ENCODE results near the gene GSAP.

GSAP gene

DNA sequence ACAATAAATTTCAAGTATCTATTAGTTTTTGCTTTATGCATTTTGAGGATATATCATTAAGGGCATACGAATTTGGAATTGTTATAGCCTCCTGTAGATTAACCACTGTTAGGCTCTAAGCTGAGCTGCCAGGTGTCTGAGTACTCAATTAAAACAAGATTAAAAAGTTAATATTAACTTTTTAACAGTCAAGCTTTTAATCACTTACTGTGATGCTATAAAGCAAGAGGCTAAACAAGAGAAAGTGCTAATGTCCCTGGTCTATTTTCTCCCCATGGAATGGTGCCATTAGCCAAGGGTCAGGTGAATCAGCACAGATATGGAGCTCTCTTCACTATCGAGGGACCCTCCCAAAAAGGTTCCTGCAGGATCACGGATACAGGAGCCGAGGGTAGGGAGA lies 9.7 kb downstream of the GSAP start:
- no peak for DNase-seq

DNA sequence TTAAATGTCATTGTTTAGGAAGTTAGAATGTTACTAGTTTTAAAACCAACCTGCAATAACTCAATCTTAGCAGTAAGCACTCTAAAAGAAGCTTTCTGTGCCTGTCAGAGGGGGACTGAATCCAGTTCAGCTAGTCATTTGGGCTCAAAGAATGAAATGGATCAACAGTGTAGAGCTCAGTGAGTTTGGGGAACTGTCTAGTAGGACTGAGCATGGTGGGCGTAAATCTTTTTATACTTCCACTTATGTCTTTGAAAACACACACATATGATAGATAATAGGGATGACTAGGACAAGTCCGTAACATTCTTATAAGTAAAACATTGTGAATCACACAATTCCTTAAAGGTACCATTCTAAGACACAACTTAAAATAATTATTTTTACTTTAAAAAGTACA lies 11.5 kb downstream of the GSAP start:
- no peak for DNase-seq

DNA sequence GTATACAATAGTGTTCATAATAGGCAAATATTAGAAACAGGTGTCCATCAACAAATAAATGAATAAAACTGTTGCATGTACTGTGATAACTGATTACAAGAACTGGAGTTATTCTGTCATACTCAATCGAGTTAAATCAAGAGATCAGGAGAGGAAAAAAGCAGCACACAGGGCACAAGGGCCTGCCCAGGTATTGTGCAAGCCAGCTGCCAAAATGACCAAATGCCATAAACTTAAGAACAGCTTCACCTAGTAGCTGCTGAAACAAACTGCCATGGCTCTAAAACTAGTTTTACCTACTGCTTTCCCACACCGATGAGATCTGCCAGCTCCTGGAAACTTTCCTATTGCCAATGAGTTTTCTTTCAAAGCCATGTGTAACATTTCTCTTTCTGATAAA lies 12.2 kb downstream of the GSAP start:
- no peak for DNase-seq

DNA sequence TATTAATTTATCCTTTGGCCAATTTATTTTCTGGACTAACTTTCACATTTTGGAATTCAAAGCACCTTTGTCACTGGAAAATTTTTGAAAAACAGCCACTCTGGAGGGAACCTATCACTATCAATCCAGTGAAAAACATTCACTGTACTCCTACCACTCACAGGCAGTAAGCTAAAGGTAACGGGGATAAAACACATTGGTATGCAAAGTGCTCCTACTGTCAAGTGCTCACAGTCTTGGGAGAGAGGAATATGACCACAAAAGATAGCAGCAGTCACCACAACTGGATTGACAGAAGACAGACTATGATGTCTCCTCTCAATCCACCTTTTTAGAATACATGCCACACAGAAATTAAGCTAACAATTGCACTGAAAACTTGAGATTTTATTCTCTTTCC lies 13.3 kb downstream of the GSAP start:
- DNase-seq = no peak

DNA sequence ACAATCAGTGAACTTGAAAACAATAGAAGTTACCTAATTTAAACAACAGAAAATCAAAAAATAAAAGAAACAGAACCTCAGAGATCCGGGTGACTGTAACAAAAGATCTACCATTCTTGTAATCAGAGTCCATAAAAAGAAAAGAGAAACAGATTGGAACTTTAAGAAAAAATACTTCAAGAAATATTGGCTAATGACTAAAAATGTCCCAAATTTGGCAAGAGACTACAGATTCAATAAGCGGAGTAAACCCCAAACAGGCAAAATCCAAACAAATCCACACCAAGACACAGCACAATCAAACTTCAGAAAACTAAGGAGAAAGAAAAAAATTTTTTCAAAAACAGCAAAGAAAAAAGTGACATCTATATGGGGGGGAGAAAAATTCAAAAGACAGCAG lies 15.1 kb downstream of the GSAP start:
- no peak for DNase-seq

DNA sequence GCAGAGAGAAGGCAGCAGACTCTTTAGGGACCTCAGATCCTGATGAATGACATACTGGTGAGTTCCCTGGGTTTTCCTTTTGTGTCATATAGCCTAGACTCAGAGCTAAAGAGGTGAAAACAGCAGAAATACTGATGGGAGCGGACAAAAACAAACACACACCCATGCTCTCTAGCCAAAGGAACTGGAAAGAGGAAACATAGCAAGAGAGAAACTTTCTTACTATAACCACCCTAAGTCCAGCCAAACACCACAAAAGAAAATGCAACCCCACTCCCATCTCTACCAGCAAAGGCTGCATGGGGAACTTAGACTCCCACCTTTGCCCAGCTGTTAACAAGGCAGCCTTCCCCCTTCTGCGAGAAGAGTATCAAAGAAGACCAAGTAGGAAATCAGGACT lies 16.3 kb downstream of the GSAP start:
- no peak for DNase-seq

DNA sequence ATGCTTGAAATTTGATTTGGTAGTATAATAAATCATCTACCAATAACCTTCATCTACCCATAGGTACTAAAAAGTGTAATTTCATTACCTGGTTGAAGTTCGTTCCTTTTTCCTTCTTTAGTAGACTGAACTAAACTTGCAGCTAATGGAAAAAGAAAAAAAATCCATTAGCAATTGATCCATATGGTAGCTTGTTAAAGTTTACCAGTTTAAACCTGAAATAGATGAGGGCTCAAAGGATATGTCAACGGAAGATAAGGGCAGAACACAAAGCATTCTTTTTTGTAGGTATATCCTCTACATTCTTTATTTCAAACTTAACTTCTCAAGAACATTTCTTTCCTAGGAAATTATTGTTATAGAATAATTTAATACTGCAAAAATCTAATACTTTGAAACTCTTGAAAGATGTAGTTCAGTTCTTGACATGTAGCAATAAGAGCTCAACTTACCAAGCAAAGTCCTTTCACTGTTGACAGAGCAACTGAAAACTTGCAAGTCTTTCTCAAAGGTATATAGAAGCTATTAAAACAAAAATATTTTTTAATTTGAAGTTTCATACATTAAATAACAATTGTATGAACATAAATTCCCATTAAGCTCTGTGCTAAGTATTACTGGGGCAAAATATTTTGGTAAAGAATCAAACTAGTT lies 19.1 kb downstream of the GSAP start:
- no peak for DNase-seq

DNA sequence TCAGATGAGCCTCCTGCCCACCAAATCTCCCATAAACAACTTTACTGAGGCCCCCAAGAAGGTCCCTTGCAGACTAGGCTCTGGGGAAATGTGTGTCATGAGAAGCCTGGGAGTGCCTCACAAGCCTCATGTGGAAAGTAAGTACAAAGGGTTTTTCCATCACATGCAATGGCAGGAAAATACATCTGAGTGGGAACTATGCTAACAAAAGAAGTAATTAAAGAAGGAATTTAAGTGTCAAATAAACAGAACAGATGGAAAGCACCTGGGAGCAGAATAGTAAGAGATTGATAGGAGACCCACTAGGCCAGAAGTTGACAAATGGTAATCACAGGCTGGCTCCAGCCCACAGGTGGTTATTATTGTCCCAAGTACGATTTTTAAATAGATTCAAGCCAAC lies 20.5 kb downstream of the GSAP start:
- DNase-seq = no peak

DNA sequence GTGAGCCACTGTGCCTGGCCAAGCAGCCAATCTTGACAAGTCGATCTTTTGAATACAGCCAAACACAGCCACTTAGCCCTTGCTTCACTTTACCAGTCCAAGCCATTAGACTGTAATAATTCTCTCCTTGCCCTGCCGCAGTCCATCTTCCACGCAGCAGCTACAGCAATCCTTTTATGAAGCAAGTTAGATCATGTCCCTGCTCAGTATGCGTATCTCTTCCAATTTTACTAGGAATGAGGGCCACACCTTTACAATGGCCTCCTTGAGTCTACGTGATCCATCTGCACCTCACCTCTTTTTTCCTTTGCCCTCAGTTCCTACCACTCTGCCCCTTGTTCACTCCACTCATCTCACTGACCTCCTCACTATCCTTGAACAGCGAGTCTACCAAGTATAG lies 22.2 kb downstream of the GSAP start:
- DNase-seq = no peak

DNA sequence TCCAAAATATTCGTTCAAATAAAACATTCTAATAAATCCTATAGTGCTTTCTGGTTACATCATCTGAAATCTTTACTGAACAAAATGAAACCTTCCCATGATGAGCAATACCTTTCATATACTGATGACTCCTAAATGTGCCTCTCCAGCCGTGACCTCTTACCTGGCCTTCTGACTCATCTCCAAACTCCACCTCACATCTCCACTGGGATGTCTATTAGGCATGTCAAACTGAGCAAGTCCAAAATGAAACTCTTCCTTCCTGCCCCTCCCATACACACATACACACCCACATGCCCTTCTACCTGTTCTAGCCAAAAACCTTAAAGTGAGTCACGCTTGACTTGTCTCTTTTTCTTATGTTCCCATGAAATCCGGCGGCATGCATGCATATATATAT lies 22.9 kb downstream of the GSAP start:
- DNase-seq = peak; percentile 52

DNA sequence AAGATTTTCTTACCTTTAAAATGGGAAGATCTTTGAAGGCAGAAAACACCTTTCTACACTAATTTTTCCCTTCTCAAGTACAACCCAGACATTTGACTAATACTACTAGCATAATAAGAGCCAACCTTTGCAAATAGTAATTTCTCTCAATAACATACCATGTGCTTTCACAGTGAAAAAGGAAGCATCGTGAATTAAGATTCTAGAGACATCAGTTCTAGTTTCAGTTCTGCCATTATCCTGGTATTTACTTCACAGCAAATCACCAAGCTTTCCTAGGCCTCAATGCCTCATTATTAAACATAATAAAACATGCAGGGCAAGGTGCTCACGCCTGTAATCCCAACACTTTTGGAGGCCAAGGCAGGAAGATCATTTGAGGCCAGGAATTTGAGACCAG lies 24.9 kb downstream of the GSAP start:
- no peak for DNase-seq

DNA sequence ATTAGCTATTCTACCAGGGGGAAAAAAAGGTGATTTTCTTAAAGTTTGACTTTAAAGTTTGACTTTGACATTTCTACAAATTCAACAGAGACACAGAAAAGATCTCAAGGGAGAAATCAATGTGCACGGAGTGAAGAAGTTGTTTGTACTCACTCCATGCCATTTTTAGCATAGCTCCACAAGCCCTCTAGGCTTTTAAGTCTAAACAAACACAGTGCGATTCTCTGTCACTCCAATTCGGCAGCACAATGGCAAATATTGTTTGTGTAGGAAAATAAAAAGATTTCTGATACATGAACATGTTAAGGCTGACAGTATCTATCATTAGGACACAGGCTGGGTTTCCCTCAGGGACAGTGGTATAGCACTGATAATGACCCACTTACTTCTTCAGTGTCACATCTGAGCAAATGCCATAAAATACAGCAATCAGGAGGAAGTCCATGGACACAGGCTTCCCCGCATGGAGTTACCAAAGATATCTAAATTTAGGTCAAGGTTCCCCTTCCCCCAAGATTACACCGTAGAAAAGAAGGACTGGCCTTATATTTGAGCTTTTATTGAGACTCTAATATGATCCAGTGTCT lies 28.0 kb downstream of the GSAP start:
- DNase-seq = no peak

DNA sequence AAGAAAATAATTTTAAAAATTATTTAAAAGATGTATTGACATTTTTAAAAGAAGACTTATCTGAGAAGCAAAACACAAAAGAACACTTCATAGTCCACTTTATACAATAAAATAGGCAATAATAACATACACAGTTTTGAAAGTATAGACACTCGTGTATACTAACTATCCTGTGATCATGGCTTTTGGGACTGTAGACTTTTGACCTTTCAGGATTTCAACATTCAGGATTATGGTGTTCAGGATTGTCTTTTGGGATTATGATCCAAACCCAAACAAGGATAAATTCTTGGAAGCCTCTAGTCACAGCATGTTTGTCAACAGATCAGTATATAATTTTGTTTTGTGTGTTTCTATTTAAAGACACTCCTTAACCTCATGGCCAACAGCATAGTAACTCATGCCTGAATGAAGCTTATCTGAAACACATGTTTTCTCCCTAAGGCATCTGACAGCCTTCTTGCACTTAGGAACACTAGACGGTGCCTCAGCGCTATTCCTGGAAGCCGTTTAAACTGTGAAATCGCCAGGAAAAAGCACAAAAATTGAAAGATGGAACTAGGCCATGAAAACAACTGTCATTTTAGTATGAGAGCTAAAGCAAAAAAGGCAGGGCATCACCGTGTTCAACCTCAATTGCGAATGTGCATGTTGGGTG lies 29.9 kb downstream of the GSAP start:
- DNase-seq = no peak

DNA sequence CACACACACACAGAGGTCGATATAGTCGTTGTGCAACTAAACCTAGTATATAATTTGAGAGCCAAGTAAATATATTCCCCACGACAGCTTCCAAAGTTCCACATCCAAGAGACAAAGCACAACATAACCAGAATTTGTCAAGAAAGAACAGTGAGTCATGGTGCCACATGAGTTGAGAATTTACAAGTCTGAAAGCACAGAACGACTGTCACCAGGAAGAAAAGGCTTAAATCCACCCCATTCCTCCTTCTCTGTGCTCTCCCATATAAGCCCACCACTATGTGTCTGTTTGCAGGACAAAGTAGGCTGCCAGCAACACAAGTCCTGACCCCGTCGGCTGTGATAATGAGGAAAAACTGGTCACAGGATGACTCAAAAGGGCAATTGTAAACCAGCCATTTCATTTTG lies 32.8 kb downstream of the GSAP start:
- DNase-seq = no peak

DNA sequence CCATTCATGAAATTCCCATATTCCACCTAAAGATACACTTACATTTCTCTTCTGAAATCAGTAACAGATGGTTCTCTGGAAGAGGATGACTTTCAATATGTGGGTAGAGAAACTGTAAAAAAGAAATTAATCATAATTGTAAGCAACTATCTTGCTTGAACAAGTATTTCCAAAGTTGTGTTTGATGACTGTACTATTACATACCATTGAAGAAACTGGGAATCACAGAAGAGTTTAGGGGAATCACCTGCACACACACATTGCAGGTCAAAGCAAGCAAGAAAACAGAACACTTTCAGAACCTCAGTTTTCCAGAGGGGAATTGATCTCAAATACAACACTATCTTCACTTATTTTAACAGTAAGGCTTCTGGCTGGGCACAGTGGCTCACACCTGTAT lies 33.6 kb downstream of the GSAP start:
- DNase-seq = no peak

DNA sequence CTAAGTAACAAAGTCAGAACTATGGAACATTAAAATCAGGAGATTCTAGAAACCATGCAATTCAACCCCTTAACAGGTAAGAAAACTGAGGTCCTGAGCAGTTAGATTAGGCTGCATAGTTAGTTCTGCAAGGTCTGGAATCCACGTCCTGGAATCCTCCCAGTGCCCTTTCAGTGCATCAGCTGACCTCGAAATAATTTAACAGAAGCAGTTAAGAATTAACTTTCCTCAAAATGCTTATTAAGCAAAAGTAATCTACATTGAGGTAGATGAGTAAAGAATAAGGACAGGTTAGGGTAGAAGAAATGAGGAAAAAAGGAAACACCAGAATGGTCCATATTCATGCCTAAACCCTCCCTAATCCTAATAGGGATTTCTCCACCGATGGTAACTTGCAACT lies 37.6 kb downstream of the GSAP start:
- DNase-seq = no peak

DNA sequence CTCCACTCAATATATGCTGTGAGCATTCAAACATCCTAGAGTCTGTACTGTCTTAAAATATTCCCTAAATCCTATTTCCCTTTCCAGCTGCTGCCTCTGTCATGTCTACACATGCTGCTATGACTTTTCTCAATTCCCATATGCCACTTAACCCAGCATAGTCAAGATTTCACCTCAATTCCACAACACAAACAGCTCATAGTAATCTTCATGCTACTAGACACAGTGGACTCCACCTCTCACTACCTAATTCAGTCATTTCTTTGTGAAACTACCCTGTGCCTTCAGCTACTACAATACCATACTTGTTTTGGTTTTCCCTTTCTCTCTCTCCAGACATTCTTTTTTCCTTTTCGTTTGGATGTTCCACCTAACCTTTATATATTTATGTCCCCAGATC lies 45.5 kb downstream of the GSAP start:
- DNase-seq = no peak

DNA sequence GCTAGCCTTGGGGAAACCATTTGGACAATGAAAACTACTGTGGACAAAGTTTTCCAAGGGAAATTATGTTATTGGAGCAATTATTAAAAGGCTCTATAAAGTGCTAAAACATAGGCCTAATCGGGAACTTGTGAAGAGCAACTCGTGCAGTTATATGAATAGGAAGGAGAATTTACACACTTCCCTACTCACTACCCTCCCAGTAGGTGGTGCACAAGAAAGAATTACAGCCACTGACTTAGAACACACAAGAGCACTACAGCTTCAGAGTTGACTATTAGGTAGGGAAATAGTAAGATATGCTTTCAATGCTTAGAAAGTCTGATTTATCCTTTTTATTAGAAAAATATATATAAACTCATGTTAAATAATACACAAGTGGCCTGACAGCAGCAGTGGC lies 47.2 kb downstream of the GSAP start:
- no peak for DNase-seq

DNA sequence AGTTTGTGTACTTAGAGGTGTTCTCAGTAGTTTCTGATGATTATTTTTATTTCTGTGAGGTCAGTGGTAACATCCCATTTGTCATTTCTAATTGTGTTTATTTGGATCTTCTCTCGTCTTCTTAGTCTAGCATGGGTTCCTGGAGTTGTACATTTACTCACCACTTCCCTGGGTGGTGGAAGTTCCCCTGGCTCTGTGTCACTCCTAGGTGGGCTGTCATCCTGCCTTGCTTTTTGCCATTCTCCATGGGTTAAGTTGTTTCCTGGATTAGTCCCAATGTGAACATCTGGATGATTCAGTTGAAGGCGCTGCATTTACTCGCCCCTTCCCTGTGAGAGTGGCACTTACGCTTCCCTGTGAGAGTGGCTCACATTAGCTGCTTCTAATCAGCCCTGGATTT lies 48.2 kb downstream of the GSAP start:
- no peak for DNase-seq

DNA sequence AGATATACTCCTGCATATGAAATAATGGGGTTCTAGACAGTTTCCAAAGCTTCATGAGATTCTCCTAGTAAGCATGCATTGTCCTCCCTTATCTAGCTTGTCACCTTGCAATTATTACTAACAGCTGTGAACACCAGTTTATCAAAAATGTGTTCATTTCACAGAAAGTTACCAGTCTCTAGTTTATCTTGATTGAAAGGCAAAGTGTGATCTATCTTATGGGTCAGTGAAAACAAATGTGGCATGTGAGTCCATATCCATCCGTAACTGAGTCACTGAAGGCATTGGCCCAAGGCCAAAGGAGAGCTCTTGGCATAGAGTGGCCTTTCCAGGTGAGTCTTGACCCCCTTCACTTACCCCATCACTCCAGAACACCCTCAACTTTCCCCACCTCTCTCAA lies 53.2 kb downstream of the GSAP start:
- DNase-seq = no peak

DNA sequence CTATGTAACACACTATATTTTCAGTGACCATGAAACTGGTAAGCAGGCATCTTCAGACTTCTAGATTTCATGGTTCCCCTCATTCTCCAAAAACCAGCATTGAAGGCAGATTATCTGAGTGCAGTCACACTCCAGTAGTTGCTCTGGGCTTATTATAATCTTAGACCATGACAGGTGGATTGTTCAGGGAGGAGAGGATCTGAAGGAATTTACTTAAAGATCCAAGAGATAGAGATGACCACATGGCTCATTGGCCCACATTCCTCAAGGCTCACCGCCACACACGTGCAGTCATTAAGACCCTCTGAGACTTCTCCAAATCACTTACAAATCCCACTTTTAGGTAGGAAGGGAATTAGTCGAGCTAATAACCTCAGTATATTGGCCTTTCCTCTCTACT lies 55.2 kb downstream of the GSAP start:
- DNase-seq = no peak

DNA sequence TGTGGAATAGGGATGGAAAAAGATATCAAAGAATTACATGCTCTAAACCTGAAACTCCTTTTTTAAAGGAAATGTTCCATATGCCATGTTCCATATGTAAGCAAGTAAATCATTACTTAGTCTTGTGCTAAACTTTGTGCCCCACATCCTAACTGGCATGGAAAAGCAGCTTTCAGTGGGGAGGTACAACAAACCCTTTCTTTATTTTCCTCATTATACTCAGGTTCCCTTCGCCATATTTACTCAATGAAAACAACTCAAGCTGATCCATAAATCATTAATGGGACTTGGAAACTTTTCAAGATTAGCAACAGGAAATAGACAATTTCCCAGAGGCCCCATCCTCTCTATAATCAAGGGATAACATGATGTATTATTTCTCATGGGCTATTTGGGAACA lies 56.0 kb downstream of the GSAP start:
- no peak for DNase-seq

DNA sequence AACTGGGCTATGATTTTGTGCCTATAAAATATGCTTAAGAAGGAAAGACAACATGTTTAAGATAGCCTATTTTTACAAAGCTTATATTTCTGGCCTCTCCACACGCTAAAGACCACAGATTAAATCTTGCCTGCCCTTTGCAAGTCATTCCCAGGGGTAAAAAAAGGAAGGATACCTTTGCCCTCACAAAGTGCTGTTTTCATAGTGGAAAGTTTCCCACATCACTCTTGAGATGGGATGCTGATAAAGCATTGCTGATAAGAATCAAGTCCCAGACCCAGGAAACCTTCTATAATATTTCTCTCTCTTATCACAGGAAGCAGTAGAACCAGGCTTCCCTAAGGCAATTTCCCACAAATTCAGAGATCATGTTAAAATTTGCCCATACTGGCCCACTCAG lies 56.5 kb downstream of the GSAP start:
- no peak for DNase-seq

DNA sequence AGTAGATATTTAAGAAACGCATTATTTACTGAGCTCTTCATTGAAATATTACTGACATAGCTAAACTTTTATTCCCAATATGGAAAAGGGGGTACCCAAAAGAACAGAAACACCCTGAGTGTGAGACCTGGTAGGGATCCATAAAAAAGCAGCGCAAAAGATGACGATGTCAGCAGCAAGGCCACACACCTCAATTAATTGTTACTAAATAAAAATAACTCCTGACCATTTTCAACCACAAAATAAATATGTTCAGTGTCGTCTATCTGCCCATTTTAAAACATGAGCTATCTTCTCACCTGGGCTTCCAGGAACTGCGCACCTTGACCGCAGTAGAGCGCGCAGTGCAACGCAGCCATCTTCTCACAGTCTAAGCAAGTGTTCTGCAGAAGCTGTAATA lies 61.2 kb downstream of the GSAP start:
- no peak for DNase-seq

DNA sequence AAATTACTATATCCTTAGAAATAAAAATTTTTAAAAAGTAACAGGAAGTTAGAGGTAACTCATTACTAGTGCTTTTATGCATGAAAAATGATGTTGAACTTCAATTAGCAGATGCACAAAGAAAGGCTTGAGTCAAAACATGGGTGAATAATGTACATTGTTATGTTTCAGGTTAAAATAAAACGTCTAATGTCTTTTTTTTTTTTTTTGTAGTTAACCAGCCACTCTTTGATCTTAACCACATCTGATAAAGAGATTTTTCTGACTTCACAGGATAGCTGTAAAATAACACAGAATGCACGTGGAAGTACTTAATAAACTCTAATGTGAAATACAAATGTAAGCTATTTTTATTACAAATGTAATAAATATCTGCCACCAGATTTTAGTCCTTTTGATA lies 61.7 kb downstream of the GSAP start:
- DNase-seq = no peak
